Kidney epithelial cell (primary cell): ENCODE data around the gene FCSK. TPM values are rescaled to one million over a fixed set of nuclear protein-coding genes. Genes with fewer than 3 reads are reported as not detected.

Experiments used
- DNase-seq: peaks from one replicate; pipeline ENCODE4 v3.0.0-alpha.2; 2010; ENCODE audit warnings: low read depth
- H3K27me3 ChIP-seq: 2 replicates; pipeline ENCODE4 v1.6.0; 2011; ENCODE audit warnings: low read length; ENCODE audit not compliant: control insufficient read depth, insufficient read depth
- H3K36me3 ChIP-seq: 2 replicates; pipeline ENCODE4 v1.5.1; 2011; ENCODE audit warnings: low read length; ENCODE audit not compliant: control insufficient read depth, insufficient read depth
- H3K4me3 ChIP-seq: 2 replicates; pipeline ENCODE4 v1.5.1; 2011; ENCODE audit warnings: low read depth, mild to moderate bottlenecking, control low read depth, low read length
- total RNA-seq: library from RNA; depleted of rRNA; stranded (reverse); fragments of >200 nt; gene quantifications from 2 replicates; pipeline ENCODE4 v1.2.3, GENCODE V29; 2015
- TF ChIP-seq, protein P1 (sequence below): IDR thresholded peaks from 2 replicates; pipeline ENCODE4 v1.5.1; 2011; ENCODE audit warnings: mild to moderate bottlenecking, moderate library complexity, low read length, control low read depth, inconsistent platforms; ENCODE audit not compliant: insufficient read depth, poor library complexity, severe bottlenecking

Gene FCSK
- total RNA-seq, 1 donor from 2014 or later: 19.9 TPM

- DNase-seq: no peak
- no peak overlapping the region for H3K4me3 ChIP-seq
- TF ChIP-seq, protein P1, sequence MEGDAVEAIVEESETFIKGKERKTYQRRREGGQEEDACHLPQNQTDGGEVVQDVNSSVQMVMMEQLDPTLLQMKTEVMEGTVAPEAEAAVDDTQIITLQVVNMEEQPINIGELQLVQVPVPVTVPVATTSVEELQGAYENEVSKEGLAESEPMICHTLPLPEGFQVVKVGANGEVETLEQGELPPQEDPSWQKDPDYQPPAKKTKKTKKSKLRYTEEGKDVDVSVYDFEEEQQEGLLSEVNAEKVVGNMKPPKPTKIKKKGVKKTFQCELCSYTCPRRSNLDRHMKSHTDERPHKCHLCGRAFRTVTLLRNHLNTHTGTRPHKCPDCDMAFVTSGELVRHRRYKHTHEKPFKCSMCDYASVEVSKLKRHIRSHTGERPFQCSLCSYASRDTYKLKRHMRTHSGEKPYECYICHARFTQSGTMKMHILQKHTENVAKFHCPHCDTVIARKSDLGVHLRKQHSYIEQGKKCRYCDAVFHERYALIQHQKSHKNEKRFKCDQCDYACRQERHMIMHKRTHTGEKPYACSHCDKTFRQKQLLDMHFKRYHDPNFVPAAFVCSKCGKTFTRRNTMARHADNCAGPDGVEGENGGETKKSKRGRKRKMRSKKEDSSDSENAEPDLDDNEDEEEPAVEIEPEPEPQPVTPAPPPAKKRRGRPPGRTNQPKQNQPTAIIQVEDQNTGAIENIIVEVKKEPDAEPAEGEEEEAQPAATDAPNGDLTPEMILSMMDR: no peak
Measured at GRCh38 chr16:70527315-70527996, 73.1 kb downstream of the FCSK start.

GRCh38 chr16:70529051-70529777 lies 74.8 kb downstream of the FCSK start:
- Histone ChIP-seq H3K4me3 (no peak overlapping the region), H3K27me3 (no peaks in the 10 kb centered on the region), H3K36me3 (peaks cover 1% of the 10 kb centered on the region)
- TF ChIP-seq, protein P1: peak; percentile 39
- no peak for DNase-seq

More at GRCh38 chr16:70527315-70527996, 73.1 kb downstream of the FCSK start:
- peaks cover 1% of the 10 kb centered on the region for H3K36me3 ChIP-seq
- H3K27me3 ChIP-seq: no peaks in the 10 kb centered on the region

Other genes starting within 250 kb of the FCSK start
- 42.7 and 44.1 TPM in 2 replicates for gene EXOSC6, start 202.7 kb upstream of the FCSK start, total RNA-seq
- gene AARS1, start 165.1 kb upstream of the FCSK start, total RNA-seq: 185 and 197 TPM in 2 replicates
- 41.8 and 49.0 TPM in 2 replicates for gene DDX19B, start 155.4 kb upstream of the FCSK start, total RNA-seq
- 41.1 and 41.3 TPM in 2 replicates for gene DDX19A, start 107.7 kb upstream of the FCSK start, total RNA-seq
- 22.6 and 24.9 TPM in 2 replicates for gene ST3GAL2, start 15.5 kb upstream of the FCSK start, total RNA-seq
- gene COG4, start 69.0 kb downstream of the FCSK start, total RNA-seq: 37.7 and 46.4 TPM in 2 replicates
- gene SF3B3, start 69.2 kb downstream of the FCSK start, total RNA-seq: 103 and 140 TPM in 2 replicates
- gene IL34, start 192.0 kb downstream of the FCSK start, total RNA-seq: 0.25 and 0.82 TPM in 2 replicates
- 19.8 and 21.6 TPM in 2 replicates for gene MTSS2, start 231.5 kb downstream of the FCSK start, total RNA-seq